GM12878 (cell line): ENCODE results near the gene MED13. TPM values are rescaled to one million over a fixed set of nuclear protein-coding genes. Genes with fewer than 3 reads are reported as not detected.
A peak's percentile ranks its signal among the peaks of the same experiment; 100 is the strongest.

Experiments
- BCL11A ChIP-seq: IDR thresholded peaks from 2 replicates; pipeline ENCODE4 v1.6.1; 2011; ENCODE audit warnings: low read depth, low read length
- CHD1 ChIP-seq: IDR thresholded peaks from 2 replicates; pipeline ENCODE4 v1.6.1; 2012; ENCODE audit warnings: low read depth, low read length, improper control_type of control experiment
- E2F4 ChIP-seq: IDR thresholded peaks from 2 replicates; pipeline ENCODE4 v1.6.1; 2012; ENCODE audit warnings: low read depth, low read length, improper control_type of control experiment
- FOXM1 ChIP-seq: IDR thresholded peaks from 2 replicates; pipeline ENCODE4 v1.6.1; 2012; ENCODE audit warnings: low read depth, mild to moderate bottlenecking, inconsistent platforms, low read length, moderate library complexity
- GATAD2B ChIP-seq: fragments of 450-650 bp; conservative IDR thresholded peaks from 2 replicates; pipeline ENCODE4 v1.6.1; 2017; ENCODE audit warnings: low read depth, mild to moderate bottlenecking, moderate library complexity
- IKZF1 ChIP-seq: fragments of 450-650 bp; conservative IDR thresholded peaks from 2 replicates; pipeline ENCODE4 v1.6.1; 2017; ENCODE audit warnings: antibody characterized with exemption, mild to moderate bottlenecking
- IRF3 ChIP-seq: fragments of 450-650 bp; IDR thresholded peaks from 2 replicates; pipeline ENCODE4 v1.6.1; 2014; ENCODE audit warnings: mild to moderate bottlenecking
- LARP7 ChIP-seq: fragments of 450-650 bp; IDR thresholded peaks from 2 replicates; pipeline ENCODE4 v1.6.1; 2017; ENCODE audit warnings: mild to moderate bottlenecking
- MEF2A ChIP-seq: IDR thresholded peaks from 2 replicates; pipeline ENCODE4 v1.6.1; 2011; ENCODE audit warnings: low read depth, mild to moderate bottlenecking, low read length, moderate library complexity; ENCODE audit not compliant: insufficient read depth
- MTA2 ChIP-seq: fragments of 450-650 bp; IDR thresholded peaks from 2 replicates; pipeline ENCODE4 v1.6.1; 2016; ENCODE audit warnings: low read depth, mild to moderate bottlenecking, moderate library complexity
- MYB ChIP-seq: fragments of 150-350 bp; IDR thresholded peaks from 2 replicates; pipeline ENCODE4 v1.6.1; 2014; ENCODE audit warnings: mild to moderate bottlenecking, low read depth, low read length, borderline replicate concordance
- NR2F1 ChIP-seq: fragments of 450-650 bp; conservative IDR thresholded peaks from 2 replicates; pipeline ENCODE4 v1.6.1; 2017; ENCODE audit warnings: mild to moderate bottlenecking
- NRF1 ChIP-seq: conservative IDR thresholded peaks from 2 replicates; pipeline ENCODE4 v1.6.1; 2011; ENCODE audit warnings: mild to moderate bottlenecking, low read depth, low read length, improper control_type of control experiment
- RB1 ChIP-seq: fragments of 450-650 bp; formaldehyde crosslinking; IDR thresholded peaks from 2 replicates; pipeline ENCODE4 v1.6.1; 2017; ENCODE audit warnings: mild to moderate bottlenecking, borderline replicate concordance
- RELA ChIP-seq: fragments of 450-650 bp; IDR thresholded peaks from 2 replicates; pipeline ENCODE4 v1.8.0; 2014; ENCODE audit warnings: borderline replicate concordance; ENCODE audit not compliant: partially characterized antibody
- RFX5 ChIP-seq: IDR thresholded peaks from 2 replicates; pipeline ENCODE4 v1.6.1; 2011; ENCODE audit warnings: low read depth, low read length, improper control_type of control experiment
- SP1 ChIP-seq: IDR thresholded peaks from one replicate; pipeline ENCODE4 v1.6.1; 2011; ENCODE audit warnings: low read depth, low read length
- TAF1 ChIP-seq: IDR thresholded peaks from 2 replicates; pipeline ENCODE4 v1.6.1; 2011; ENCODE audit warnings: mild to moderate bottlenecking, low read depth, low read length, borderline replicate concordance
- TCF12 ChIP-seq: IDR thresholded peaks from 2 replicates; pipeline ENCODE4 v1.6.1; 2011; ENCODE audit warnings: low read depth, mild to moderate bottlenecking, low read length
- ZNF217 ChIP-seq: fragments of 450-650 bp; IDR thresholded peaks from 2 replicates; pipeline ENCODE4 v1.6.1; 2017; ENCODE audit warnings: antibody characterized with exemption, mild to moderate bottlenecking
- ZSCAN29 ChIP-seq: fragments of 450-650 bp; IDR thresholded peaks from 2 replicates; pipeline ENCODE4 v1.6.1; 2017; ENCODE audit warnings: mild to moderate bottlenecking, moderate library complexity
- polyA plus RNA-seq, 11 experiments: library from polyadenylated mRNA; depleted of rRNA in 4 of 11; unstranded in 6 of 11; stranded (reverse) in 5 of 11; fragments of >200 nt; fragmentation: Nextera tagmentation in 4 of 11; fragmentation: Illumina TruSeq in 1 of 11; extraction: Ambion mirVana in 4 of 11; extraction: Trizol in 1 of 11; gene quantifications; 1 replicate in 1 of 11; 2 replicates in 10 of 11; pipeline versions ENCODE4 v1.2.1 to v1.2.3, GENCODE V29; 2011 to 2016; ENCODE audit warnings: inconsistent platforms in 2 of 11, missing spikeins in 2 of 11, low read depth in 1 of 11
- total RNA-seq, 4 experiments: library from RNA; depleted of rRNA in 3 of 4; stranded (reverse); fragments of >200 nt in 3 of 4; fragmentation: Illumina TruSeq in 1 of 4; extraction: Trizol in 1 of 4; gene quantifications; 2 replicates each; pipeline versions ENCODE4 v1.2.1 to v1.2.3, GENCODE V29; 2013 to 2021
- TF ChIP-seq, protein P1 (sequence below): fragments of 450-650 bp; IDR thresholded peaks from 2 replicates; pipeline ENCODE4 v1.6.1; 2016; ENCODE audit warnings: mild to moderate bottlenecking
- TF ChIP-seq, protein P2 (sequence below): fragments of 450-650 bp; conservative IDR thresholded peaks from 2 replicates; pipeline ENCODE4 v1.6.1; 2017; ENCODE audit warnings: mild to moderate bottlenecking, moderate library complexity
- TF ChIP-seq, protein P3 (sequence below): fragments of 450-650 bp; IDR thresholded peaks from 2 replicates; pipeline ENCODE4 v1.6.1; 2017; ENCODE audit warnings: low read depth, mild to moderate bottlenecking, moderate library complexity

Gene MED13
- total and polyA plus RNA-seq, 10 of the 15 experiments (the other 5 are each of a cell fraction or from before 2014, with no cell fraction given) = 4.6 to 49.7 (median 21.3) TPM

DNA sequence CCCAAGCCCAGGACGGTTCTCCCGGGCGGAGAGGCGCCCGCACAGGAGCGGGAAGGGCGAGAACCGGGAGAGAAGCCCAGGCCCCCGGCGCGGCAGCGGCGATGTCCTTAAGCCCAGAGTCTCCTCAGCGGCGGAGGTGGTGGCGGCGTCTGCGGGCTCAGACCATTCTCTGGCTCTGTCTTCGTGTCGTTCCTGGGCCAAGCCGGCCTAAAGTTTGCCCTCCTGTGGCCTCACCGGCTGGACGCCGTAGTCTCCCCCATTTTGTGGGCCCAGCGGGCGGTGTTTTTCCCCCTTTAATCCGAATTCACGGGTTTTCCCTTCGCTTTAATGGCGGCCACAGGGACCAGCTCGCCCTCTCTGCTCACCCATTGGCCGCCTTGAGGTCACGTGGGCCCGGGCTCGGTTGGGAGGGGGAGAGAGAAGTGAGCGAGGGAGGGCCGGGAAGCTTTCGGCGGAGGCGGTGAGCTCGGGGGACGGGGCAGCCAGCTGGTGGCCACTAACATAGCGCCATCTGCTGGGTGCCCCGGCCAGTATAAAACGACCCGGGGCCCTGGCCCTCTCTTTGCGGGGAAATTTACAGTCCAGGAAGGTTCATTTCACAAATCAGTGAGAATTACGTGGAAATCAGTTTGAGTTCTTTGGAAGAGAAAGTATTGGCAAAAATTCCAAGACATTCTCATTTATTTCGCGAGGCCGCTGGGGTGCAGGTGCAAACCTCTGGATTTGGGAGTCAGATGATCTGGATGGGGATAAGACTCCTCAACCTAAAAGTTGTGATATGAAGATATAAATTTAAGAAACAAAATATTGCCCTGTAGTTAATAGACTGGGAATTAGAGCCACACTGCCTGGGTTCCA, 762 bp upstream of the MED13 start (continued):
- TF ChIP-seq MYB = no peak
- peak; percentile 12; the same call in 1 of the 2 replicates for TF ChIP-seq MTA2
- TF ChIP-seq, protein P1, sequence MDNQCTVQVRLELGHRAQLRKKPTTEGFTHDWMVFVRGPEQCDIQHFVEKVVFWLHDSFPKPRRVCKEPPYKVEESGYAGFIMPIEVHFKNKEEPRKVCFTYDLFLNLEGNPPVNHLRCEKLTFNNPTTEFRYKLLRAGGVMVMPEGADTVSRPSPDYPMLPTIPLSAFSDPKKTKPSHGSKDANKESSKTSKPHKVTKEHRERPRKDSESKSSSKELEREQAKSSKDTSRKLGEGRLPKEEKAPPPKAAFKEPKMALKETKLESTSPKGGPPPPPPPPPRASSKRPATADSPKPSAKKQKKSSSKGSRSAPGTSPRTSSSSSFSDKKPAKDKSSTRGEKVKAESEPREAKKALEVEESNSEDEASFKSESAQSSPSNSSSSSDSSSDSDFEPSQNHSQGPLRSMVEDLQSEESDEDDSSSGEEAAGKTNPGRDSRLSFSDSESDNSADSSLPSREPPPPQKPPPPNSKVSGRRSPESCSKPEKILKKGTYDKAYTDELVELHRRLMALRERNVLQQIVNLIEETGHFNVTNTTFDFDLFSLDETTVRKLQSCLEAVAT = peak; percentile 80; the same call in 1 of the 2 replicates
- peak; percentile 76 for TF ChIP-seq RB1
- TF ChIP-seq IKZF1 = peak; percentile 72
- TF ChIP-seq NR2F1 = peak; percentile 60; the same call in 1 of the 2 replicates
- TF ChIP-seq GATAD2B = peak; percentile 52; the same call in 1 of the 2 replicates
- peak; percentile 68 for TF ChIP-seq FOXM1
- TF ChIP-seq RFX5 = peak; percentile 52
- no peak for TF ChIP-seq ZNF217
- peak; percentile 74 for TF ChIP-seq TAF1
- TF ChIP-seq LARP7 = peak; percentile 68; the same call in 1 of the 2 replicates
- no peak for TF ChIP-seq BCL11A
- TF ChIP-seq, protein P2, sequence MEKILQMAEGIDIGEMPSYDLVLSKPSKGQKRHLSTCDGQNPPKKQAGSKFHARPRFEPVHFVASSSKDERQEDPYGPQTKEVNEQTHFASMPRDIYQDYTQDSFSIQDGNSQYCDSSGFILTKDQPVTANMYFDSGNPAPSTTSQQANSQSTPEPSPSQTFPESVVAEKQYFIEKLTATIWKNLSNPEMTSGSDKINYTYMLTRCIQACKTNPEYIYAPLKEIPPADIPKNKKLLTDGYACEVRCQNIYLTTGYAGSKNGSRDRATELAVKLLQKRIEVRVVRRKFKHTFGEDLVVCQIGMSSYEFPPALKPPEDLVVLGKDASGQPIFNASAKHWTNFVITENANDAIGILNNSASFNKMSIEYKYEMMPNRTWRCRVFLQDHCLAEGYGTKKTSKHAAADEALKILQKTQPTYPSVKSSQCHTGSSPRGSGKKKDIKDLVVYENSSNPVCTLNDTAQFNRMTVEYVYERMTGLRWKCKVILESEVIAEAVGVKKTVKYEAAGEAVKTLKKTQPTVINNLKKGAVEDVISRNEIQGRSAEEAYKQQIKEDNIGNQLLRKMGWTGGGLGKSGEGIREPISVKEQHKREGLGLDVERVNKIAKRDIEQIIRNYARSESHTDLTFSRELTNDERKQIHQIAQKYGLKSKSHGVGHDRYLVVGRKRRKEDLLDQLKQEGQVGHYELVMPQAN = peak; percentile 82; the same call in 1 of the 2 replicates
- TF ChIP-seq ZSCAN29 = peak; percentile 100
- TF ChIP-seq IRF3 = peak; percentile 69; the same call in 1 of the 2 replicates
- TF ChIP-seq, protein P3, sequence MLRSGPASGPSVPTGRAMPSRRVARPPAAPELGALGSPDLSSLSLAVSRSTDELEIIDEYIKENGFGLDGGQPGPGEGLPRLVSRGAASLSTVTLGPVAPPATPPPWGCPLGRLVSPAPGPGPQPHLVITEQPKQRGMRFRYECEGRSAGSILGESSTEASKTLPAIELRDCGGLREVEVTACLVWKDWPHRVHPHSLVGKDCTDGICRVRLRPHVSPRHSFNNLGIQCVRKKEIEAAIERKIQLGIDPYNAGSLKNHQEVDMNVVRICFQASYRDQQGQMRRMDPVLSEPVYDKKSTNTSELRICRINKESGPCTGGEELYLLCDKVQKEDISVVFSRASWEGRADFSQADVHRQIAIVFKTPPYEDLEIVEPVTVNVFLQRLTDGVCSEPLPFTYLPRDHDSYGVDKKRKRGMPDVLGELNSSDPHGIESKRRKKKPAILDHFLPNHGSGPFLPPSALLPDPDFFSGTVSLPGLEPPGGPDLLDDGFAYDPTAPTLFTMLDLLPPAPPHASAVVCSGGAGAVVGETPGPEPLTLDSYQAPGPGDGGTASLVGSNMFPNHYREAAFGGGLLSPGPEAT = peak; percentile 78
- peak; percentile 87 for TF ChIP-seq RELA
- peak; percentile 91; the same call in 1 of the 2 replicates for TF ChIP-seq CHD1
- TF ChIP-seq E2F4 = no peak
- peak; percentile 90 for TF ChIP-seq TCF12
- TF ChIP-seq SP1 = peak; percentile 65
- no peak for TF ChIP-seq NRF1
- 0 out of 2 replicates have a peak, but pooled peaks have one; percentile 26 for TF ChIP-seq MEF2A
